Measurements from ENCODE around the gene CHSY1.

CHSY1 gene

GRCh38 chr15:101185770-101186169, 66.1 kb downstream of the CHSY1 start:
- DNase-seq: no peak

GRCh38 chr15:101185336-101185735, 66.5 kb downstream of the CHSY1 start:
- no peak for DNase-seq

GRCh38 chr15:101184830-101185229, 67.0 kb downstream of the CHSY1 start:
- no peak for DNase-seq

GRCh38 chr15:101183931-101184305, 67.9 kb downstream of the CHSY1 start:
- DNase-seq: no peak

- DNase-seq: no peak
Observed at GRCh38 chr15:101183226-101183930, 68.5 kb downstream of the CHSY1 start.

DNA sequence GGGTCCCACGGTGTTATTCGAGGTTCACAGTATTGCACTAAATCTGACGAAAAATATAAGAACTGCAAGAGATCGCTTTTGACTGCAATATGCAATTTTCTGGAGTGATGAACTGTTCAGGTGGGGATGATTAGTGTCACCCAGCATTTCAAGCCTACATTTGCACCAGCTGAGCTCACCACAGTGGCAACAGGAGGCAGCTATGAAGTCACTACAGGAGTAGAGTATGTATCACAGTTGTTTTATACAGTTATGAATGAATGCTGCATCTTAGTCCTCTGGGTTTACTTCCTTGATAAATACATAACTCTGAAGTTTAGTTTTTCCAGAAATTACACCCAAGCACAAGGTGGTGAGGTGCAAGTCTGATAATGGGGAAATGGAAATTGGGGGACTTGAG, 69.6 kb downstream of the CHSY1 start:
- no peak for DNase-seq

DNA sequence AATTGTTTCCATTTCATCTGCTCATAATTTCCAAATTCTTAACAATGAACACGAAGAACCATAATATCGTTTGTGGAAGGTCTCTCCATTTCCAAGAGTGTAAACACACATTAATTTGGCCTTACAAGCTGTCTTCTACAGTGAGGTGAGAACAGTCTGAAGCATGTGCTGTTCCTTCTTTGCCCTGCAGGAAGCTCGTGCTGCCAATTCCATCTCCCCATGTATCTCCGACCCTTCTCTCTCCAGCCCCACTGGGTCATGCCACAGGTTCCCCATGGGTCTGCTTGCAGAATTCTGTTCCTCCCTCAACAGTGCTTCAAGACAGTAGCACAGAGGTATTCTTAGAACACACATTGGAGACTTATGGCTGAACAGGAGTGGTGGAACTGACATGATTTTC, 70.5 kb downstream of the CHSY1 start:
- no peak for DNase-seq

- DNase-seq: no peak
Observed at GRCh38 chr15:101180620-101181307, 71.1 kb downstream of the CHSY1 start.

DNA sequence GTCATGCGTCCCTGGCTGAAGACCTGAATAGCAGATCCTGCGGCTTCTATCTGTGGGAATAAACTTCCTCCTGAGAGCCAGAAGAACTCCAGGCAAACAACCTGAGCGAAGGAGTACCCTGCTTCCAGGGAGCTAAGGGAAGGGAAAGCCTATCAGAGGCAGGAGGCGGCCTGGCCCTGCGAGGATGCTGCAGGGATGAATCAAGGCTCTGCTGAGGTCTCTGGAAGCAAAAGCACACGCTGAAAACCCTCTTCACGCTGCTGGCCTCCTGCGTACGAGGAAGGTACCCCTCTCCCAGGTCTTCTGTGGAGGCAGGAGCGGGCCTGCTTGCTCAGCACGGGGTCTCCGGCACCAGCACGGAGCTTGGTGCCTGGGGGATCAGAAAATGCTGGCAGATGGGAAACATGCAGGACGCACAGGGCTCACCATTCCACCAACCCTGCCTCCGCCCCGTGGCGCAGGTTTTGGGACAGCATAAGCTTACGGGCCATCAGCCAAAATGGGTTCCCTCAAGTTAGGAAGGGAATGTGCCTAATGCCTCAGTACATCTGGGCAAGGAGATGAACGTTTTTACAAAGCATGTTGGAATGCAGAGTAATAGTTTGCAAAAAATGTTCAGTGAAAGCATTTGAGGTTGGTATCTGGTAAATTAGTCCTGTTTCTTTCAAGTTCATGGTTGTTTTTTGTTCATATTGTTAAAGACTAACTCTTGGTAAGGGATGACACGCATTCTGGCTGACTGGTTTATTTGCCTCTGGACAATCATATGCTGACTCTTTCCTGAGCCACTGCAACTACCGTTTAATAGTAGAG, 72.3 kb downstream of the CHSY1 start:
- no peak for DNase-seq

DNA sequence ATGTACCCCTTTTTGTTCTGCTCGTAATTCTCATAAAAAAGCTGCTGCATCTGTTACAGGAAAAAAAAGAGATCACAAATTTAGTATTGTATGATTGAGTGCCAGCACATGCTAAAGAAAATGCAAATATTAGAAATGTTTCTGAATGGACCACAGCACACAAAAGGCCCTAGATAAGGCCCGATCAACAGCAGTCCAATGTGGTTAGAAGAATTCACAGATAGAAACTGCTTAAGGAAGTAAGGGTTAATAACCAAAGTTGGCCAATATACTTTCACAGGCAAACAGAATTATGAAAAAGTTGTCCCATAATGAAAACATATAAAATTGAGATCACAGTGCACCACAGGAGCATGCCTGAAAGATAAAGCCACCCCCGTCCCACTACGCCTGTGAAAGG, 72.9 kb downstream of the CHSY1 start:
- no peak for DNase-seq

DNA sequence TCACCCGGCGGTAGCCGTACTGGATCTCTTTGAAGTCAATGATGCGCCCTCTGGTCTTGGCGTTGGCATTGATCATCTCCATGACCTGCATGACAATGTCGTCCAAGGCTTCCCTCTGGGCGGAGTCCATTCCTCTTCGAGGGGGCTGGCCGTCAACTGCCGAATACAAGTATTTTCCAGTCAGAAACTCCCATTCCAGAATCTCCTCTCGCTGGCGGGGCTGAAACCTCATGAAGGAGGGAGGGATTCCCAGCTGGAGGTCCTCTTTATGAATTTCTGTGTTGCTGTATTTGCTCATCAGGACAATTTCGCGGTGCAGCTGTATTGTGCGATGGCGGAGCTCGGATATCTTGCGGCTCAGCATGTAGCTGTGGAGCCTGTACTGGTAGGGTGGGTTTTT, 73.4 kb downstream of the CHSY1 start:
- DNase-seq: no peak

DNA sequence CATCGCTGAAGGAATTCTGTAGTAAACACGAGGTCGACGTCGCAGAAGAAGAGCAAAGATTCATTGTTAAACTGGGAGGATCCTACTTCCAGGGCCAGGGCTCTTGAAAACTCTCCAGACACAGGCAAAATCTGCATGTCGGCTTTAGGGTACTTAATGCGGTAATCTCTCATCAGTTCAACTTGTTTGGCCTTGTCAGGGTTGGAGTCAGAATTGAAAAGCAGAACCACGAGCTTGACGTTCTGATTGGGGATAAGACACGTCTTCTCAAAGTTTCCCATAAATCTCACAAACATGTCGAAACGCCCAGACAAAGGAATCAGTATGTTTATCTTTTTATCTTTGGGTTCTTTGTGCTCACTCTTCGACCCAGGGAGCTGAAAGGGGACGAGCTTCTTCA, 74.0 kb downstream of the CHSY1 start:
- no peak for DNase-seq

DNA sequence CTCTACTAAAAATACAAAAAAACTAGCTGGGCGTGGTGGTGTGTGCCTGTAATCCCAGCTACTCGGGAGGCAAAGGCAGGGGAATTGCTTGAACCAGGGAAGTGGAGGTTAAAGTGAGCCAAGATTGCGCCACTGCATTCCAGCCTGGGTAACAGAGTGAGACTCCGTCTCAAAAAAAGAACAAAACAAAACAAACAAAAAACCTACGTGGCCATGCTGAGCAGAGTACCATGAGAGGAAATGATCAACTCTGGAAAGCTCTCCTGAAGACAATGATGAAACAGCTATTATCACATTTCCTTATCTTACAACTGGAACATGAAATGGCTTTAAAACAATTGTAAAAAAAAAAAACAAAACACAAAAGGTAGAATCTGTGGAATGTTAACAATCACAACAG, 75.2 kb downstream of the CHSY1 start:
- no peak for DNase-seq

- DNase-seq: no peak
Observed at GRCh38 chr15:101175401-101175800, 76.4 kb downstream of the CHSY1 start.

GRCh38 chr15:101174152-101174920, 77.5 kb downstream of the CHSY1 start:
- DNase-seq: no peak

DNA sequence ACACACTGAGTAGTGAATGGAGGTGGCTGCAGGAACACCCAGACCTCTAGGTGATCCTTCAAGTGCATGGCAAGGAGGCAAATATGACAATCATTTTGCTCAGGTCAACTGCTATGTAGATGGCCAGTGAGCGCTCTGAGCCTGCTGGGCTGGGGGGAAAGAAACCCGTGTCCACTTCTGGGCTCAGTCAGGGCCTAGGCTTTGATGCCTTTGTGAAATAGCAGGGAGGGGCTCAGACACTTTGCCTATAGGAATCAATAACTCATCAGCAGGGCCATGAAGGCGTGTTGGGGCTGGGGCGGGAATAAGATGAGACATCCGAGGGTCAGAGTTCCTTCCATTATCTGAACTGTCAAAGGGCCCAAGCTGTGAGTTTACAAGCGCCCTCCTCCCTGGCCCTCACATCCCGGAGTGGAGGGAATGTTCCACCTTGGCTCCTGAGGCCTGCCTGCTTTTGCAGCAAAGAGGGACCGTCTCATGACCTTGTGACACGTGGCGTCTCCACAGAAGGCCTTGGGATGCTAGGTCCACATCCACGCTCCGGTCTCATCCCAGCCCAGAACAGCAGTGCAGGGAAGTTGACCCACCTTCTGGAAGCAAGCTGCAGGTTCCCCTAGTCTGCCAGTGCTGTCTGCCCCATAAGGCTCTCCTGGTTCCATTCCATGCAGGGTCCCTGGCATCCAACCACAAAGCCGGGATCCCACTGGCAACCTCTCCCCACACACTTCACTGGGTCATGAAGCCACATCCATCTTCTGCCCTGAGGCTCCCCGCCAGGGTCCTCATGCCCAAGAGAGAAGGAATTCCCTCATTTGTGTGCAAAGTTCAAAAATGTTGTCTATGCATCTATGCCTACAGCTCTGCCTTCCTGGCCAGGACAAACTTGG, 78.4 kb downstream of the CHSY1 start:
- no peak for DNase-seq

GRCh38 chr15:101172501-101173071, 79.3 kb downstream of the CHSY1 start:
- peak; percentile 86 for DNase-seq

GRCh38 chr15:101171954-101172353, 79.9 kb downstream of the CHSY1 start:
- no peak for DNase-seq

GRCh38 chr15:101170568-101171350, 81.1 kb downstream of the CHSY1 start:
- DNase-seq: no peak

- no peak for DNase-seq
Observed at GRCh38 chr15:101169495-101170071, 82.3 kb downstream of the CHSY1 start.

Measured in NCI-H2171 (cell line).